ENCODE measurements around the gene RBFOX2. TPM values are rescaled to one million over a fixed set of nuclear protein-coding genes. Genes with fewer than 3 reads are reported as not detected.
A peak's percentile ranks its signal among the peaks of the same experiment; 100 is the strongest.

RBFOX2 gene
- total and polyA plus RNA-seq, 2 experiments from 2014 or later: 88.8 to 131 TPM

DNA sequence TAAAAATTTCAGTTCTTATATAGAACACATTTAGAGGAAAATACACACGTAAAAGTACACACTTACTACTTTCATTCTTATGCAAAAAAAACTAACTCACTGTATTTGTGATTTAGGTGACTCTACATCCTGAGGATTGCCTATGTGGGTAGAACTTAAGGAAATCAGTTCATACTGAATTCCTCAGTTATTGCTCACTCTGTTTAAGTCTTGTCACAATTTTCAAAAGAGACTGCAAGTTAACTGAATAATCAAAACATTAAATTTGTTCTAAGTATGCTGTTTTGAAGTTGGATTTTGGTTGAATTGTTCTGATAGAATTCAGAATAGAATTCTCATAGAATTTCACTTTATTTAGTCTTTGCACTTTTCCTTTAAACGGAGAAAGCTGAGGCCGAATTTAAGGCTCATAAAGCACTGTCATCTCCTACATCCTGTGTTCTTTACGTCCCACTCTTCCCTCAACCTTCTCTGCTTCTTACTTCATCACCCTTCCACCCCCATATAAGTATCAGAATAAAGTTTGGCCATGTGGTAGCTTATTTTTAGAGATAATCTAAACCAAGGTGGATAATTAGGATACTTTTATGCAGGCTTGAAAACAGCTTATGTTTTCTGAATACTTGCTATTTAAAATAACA lies 251.2 kb downstream of the RBFOX2 start:
- H3K27ac ChIP-seq (ENCODE audit: low read depth): no peak overlapping the region
- Mint-ChIP-seq H3K4me1 (peaks cover 18% of the 10 kb centered on the region), H3K9me3 (no peaks in the 10 kb centered on the region), H3K4me3 (no peak overlapping the region), H3K36me3 (ENCODE audit: low read depth) (peaks cover 9% of the 10 kb centered on the region; the same call in 2 of the 3 replicates), H3K27ac (peak overlapping the region; percentile 38), H3K27me3 (ENCODE audit: insufficient read depth, low read depth, poor library complexity) (no peaks in the 10 kb centered on the region)
- no peaks in the 10 kb centered on the region for H3K9me2 ChIP-seq (ENCODE audit: insufficient read depth)
- no peak overlapping the region for H3K4me3 ChIP-seq
- H4K20me1 ChIP-seq (replicated peaks; ENCODE audit: insufficient read depth): 0 out of 2 replicates have a peak, but pooled peaks cover 5% of the 10 kb centered on the region
- DNase-seq (ENCODE audit: low spot score) (no peak), ATAC-seq (no peak)
- no peaks in the 10 kb centered on the region for H3K27me3 ChIP-seq (ENCODE audit: insufficient read depth)
- peaks cover 9% of the 10 kb centered on the region; the same call in 1 of the 2 replicates for H3K36me3 ChIP-seq (ENCODE audit: insufficient read depth)
- peaks cover 5% of the 10 kb centered on the region for H3K4me1 ChIP-seq (ENCODE audit: insufficient read depth)
- 0 out of 2 replicates have a peak, but pooled peaks cover 14% of the 10 kb centered on the region for H3K79me2 ChIP-seq (replicated peaks; ENCODE audit: insufficient read depth)
- H3K4me2 ChIP-seq: no peak overlapping the region
- TF ChIP-seq ZNF462 (CRISPR knock-in tag; IDR thresholded peaks at IDR 0.05): no peak
- no peak for TF ChIP-seq POLR2AphosphoS5 (IDR thresholded peaks at IDR 0.05; ENCODE audit: low read depth)
- no peak for TF ChIP-seq EZH2 (IDR thresholded peaks at IDR 0.05; ENCODE audit: low read depth, unreplicated experiment)
- no peak for TF ChIP-seq REST (IDR thresholded peaks at IDR 0.05; ENCODE audit: unreplicated experiment)
- no peak for TF ChIP-seq ZNF114 (CRISPR knock-in tag; IDR thresholded peaks at IDR 0.05)
- no peak for TF ChIP-seq JUNB (IDR thresholded peaks at IDR 0.05; ENCODE audit: unreplicated experiment)
- no peak for TF ChIP-seq NANOG (IDR thresholded peaks at IDR 0.05; ENCODE audit: borderline replicate concordance)
- no peaks in the 10 kb centered on the region for H3F3A ChIP-seq (replicated peaks; ENCODE audit: low read depth)
- H2AFZ ChIP-seq: no peak overlapping the region

Data from GM23338 (cell line).